Esophagus squamous epithelium (tissue), 4 donors: ENCODE data around the gene MYZAP.

Experiments
- CTCF ChIP-seq, 6 experiments: fragments of 450-650 bp in 4 of 6; fragments of 200-600 bp in 2 of 6; sonication (generic) in 2 of 6; IDR thresholded peaks; one replicate each; pipeline ENCODE4 v1.5.1; 2016 to 2019; ENCODE audit warnings: antibody characterized with exemption in 6 of 6, mild to moderate bottlenecking in 4 of 6, moderate library complexity in 4 of 6
- POLR2A ChIP-seq, 4 donors: fragments of 450-650 bp; IDR thresholded peaks; one replicate each; pipeline ENCODE4 v1.6.1; 2017; ENCODE audit warnings: antibody characterized with exemption in 4 of 4, mild to moderate bottlenecking in 4 of 4, moderate library complexity in 3 of 4

- TF ChIP-seq CTCF (IDR thresholded peaks at IDR 0.05) (no peak), POLR2A (IDR thresholded peaks at IDR 0.05) (no peak)
These were observed 34.4 kb upstream of the MYZAP start for GRCh38 chr15:57557267-57557666.
